Measurements from ENCODE around the gene PFDN6. TPM values are rescaled to one million over a fixed set of nuclear protein-coding genes. Genes with fewer than 3 reads are reported as not detected.

Gene PFDN6
- total RNA-seq, 1 experiment from 2014 or later, result 153 TPM

DNA sequence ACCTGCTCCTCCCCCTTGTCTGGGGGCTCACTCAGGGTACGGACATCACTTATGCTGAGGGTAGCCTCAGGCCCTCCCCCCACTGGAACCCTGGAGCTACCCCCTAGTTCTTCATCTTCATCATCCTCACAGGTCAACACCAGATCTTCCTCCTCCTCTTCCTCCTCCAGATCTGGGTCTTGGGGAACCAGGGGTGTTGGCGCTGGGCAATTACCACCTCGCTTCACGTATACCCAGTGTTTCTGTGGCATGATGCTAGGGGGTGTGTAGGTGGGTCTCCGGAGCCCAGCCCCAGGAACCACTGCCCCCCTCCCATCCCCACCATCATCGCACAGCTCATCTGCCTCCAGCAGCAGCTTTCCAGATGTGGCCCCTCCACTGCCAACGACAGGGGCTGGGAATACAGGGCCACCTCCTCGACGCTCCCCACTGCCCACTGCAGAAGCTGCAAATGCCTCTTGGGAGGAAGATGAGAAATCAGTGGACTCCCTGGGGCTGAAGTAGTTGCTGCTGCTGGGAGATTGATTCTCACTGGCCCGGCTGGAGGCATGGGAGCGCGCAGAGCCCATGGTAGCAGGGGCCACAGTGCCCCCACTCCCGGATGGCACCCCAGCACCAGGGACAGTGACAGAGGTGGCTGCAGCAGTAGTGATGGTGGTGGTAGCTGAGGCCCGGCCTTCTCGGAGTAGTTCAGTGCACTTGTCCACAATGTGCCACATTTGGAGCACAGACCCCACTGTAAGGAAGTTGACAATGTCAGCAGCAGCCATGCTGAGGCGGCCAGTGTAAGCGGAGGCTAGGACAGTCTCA, 26.6 kb downstream of the PFDN6 start:
- Histone ChIP-seq H3K27me3 (ENCODE audit: low read length) (no peaks in the 10 kb centered on the region), H4K20me1 (ENCODE audit: low read length) (peaks cover 6% of the 10 kb centered on the region; the same call in 1 of the 2 replicates), H3K4me2 (ENCODE audit: low read length) (no peak overlapping the region), H3F3A (ENCODE audit: low read length, unreplicated experiment) (no peaks in the 10 kb centered on the region), H3K4me3 (ENCODE audit: low read length) (no peak overlapping the region), H3K27ac (ENCODE audit: low read length) (no peak overlapping the region), H3K36me3 (ENCODE audit: low read depth, low read length) (peaks cover 12% of the 10 kb centered on the region; the same call in 1 of the 2 replicates), H3K9me3 (ENCODE audit: low read length) (no peaks in the 10 kb centered on the region), H3K9me2 (replicated peaks; ENCODE audit: low read length) (no peaks in the 10 kb centered on the region), H3K79me2 (ENCODE audit: low read length) (peaks cover 48% of the 10 kb centered on the region), H2AFZ (ENCODE audit: low read length) (no peak overlapping the region), H3K9ac (ENCODE audit: low read length) (no peak overlapping the region), H3K4me1 (ENCODE audit: insufficient read depth, low read length) (peaks cover 47% of the 10 kb centered on the region)
- intact Hi-C loops (cut with micrococcal nuclease), result no loop called here
- no TSS peak for BruUV-seq (replicated peaks)
- TF ChIP-seq, protein P1, sequence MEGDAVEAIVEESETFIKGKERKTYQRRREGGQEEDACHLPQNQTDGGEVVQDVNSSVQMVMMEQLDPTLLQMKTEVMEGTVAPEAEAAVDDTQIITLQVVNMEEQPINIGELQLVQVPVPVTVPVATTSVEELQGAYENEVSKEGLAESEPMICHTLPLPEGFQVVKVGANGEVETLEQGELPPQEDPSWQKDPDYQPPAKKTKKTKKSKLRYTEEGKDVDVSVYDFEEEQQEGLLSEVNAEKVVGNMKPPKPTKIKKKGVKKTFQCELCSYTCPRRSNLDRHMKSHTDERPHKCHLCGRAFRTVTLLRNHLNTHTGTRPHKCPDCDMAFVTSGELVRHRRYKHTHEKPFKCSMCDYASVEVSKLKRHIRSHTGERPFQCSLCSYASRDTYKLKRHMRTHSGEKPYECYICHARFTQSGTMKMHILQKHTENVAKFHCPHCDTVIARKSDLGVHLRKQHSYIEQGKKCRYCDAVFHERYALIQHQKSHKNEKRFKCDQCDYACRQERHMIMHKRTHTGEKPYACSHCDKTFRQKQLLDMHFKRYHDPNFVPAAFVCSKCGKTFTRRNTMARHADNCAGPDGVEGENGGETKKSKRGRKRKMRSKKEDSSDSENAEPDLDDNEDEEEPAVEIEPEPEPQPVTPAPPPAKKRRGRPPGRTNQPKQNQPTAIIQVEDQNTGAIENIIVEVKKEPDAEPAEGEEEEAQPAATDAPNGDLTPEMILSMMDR (conservative IDR thresholded peaks at IDR 0.05; ENCODE audit: low read depth, low read length), result no peak
- no peak for TF ChIP-seq EZH2 (IDR thresholded peaks at IDR 0.05; ENCODE audit: low read length, unreplicated experiment)
- TF ChIP-seq EZH2phosphoT487 (IDR thresholded peaks at IDR 0.05; ENCODE audit: borderline replicate concordance, low read length), result no peak
- DNase-seq (no peak), ATAC-seq (no peak)
- POLR2A ChIA-PET (ENCODE audit: unreplicated experiment), result no interaction called here
- CTCF ChIA-PET, result no interaction called here

DNA sequence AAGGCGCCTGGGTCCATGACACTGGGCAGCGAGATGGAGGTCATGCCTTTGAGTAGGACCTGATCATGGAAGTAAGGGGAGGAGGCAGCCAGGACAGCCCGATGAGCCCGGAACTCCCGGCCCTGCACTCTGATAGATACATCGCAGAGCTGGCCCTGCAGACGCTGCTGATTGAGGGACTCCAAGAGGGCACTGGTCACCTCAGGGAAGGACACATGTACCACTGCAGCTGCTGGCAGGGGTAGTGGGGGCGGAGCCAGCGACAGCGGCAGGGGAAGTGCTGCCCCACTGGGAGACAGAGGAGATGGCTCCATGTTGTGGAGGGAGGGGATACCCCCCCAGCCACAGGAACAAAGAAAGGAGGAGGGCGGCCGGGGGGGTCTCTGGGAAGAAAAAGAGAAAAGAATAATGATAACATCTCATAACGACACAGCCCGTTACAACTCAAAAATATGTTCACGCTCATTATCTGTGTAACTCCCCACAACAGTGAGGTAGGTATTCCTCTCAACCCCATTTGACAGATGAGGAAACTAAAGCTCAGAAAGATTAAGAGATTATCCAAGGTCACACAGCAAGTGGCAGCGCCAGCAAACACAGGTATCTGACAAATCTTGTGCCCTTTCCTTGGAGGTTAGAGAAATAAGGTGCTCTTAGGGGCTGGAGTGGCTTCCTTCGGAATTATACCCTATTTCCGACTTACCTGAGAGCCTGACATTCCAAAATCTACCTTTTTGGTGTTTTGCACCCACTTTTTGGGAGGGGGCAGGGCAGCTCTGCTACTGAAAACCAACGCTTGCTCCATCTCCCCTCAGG, 27.4 kb downstream of the PFDN6 start:
- no peak overlapping the region for H2AFZ ChIP-seq (ENCODE audit: low read length)
- POLR2A ChIA-PET (ENCODE audit: unreplicated experiment), result interaction anchor here (0.6 to 0.9 kb wide), 4 partner anchors 32 to 1577 kb away, joined by 3 to 6 read pairs (median 4); partner anchors contain the start of gene MSH5
- no peak for TF ChIP-seq EZH2phosphoT487 (IDR thresholded peaks at IDR 0.05; ENCODE audit: borderline replicate concordance, low read length)
- TF ChIP-seq, protein P1 (conservative IDR thresholded peaks at IDR 0.05; ENCODE audit: low read depth, low read length), result no peak
- TF ChIP-seq EZH2 (IDR thresholded peaks at IDR 0.05; ENCODE audit: low read length, unreplicated experiment), result no peak
- H3K27me3 ChIP-seq (ENCODE audit: low read length), result no peaks in the 10 kb centered on the region
- no peak for DNase-seq
- no peak for ATAC-seq
- H3K79me2 ChIP-seq (ENCODE audit: low read length), result peaks cover 49% of the 10 kb centered on the region
- H3K9ac ChIP-seq (ENCODE audit: low read length), result no peak overlapping the region
- peaks cover 12% of the 10 kb centered on the region; the same call in 1 of the 2 replicates for H3K36me3 ChIP-seq (ENCODE audit: low read depth, low read length)
- CTCF ChIA-PET, result no interaction called here
- H3F3A ChIP-seq (ENCODE audit: low read length, unreplicated experiment), result no peaks in the 10 kb centered on the region
- peaks cover 3% of the 10 kb centered on the region; the same call in 1 of the 2 replicates for H4K20me1 ChIP-seq (ENCODE audit: low read length)
- no TSS peak for BruUV-seq (replicated peaks)
- no peak overlapping the region for H3K27ac ChIP-seq (ENCODE audit: low read length)
- peak overlapping the region; percentile 42; the same call in 1 of the 2 replicates for H3K4me3 ChIP-seq (ENCODE audit: low read length)
- H3K4me2 ChIP-seq (ENCODE audit: low read length), result peak overlapping the region; percentile 56
- H3K4me1 ChIP-seq (ENCODE audit: insufficient read depth, low read length), result peaks cover 53% of the 10 kb centered on the region
- intact Hi-C loops (cut with micrococcal nuclease), result no loop called here
- H3K9me3 ChIP-seq (ENCODE audit: low read length), result no peaks in the 10 kb centered on the region
- H3K9me2 ChIP-seq (replicated peaks; ENCODE audit: low read length), result no peaks in the 10 kb centered on the region
